Osteoblast (primary cell): ENCODE data around the gene BORCS5. TPM values are rescaled to one million over a fixed set of nuclear protein-coding genes. Genes with fewer than 3 reads are reported as not detected.

Experiments
- DNase-seq: peaks from one replicate; pipeline ENCODE4 v3.0.0; 2011; ENCODE audit warnings: low spot score, mixed read lengths; ENCODE audit not compliant: insufficient read length; ENCODE audit errors: missing footprints
- H2AFZ ChIP-seq: 2 replicates; pipeline ENCODE4 v1.6.0; 2011; ENCODE audit warnings: mild to moderate bottlenecking, low read length
- H3K27ac ChIP-seq: 2 replicates; pipeline ENCODE4 v1.5.1; 2011; ENCODE audit warnings: mild to moderate bottlenecking, low read depth, low read length, moderate library complexity
- H3K27me3 ChIP-seq: 2 replicates; pipeline ENCODE4 v1.6.0; 2012; ENCODE audit warnings: mild to moderate bottlenecking, control low read depth, inconsistent platforms, low read length, moderate library complexity; ENCODE audit not compliant: insufficient read depth
- H3K36me3 ChIP-seq: 2 replicates; pipeline ENCODE4 v1.5.1; 2011; ENCODE audit warnings: mild to moderate bottlenecking, low read length, control low read depth, moderate library complexity; ENCODE audit not compliant: insufficient read depth
- H3K4me1 ChIP-seq: 2 replicates; pipeline ENCODE4 v1.5.1; 2011; ENCODE audit warnings: mild to moderate bottlenecking, low read length, control low read depth, moderate library complexity; ENCODE audit not compliant: insufficient read depth
- H3K4me2 ChIP-seq: 2 replicates; pipeline ENCODE4 v1.6.0; 2011; ENCODE audit warnings: mild to moderate bottlenecking, low read length; ENCODE audit not compliant: insufficient read depth
- H3K4me3 ChIP-seq: fragments of 200-600 bp; sonication (generic); 3 replicates; pipeline ENCODE4 v1.5.1; 2012; ENCODE audit warnings: mild to moderate bottlenecking, low read length, inconsistent platforms; ENCODE audit not compliant: insufficient read depth
- H3K79me2 ChIP-seq: 2 replicates; pipeline ENCODE4 v1.6.0; 2012; ENCODE audit warnings: mild to moderate bottlenecking, low read length, control low read depth, inconsistent platforms; ENCODE audit not compliant: insufficient read depth
- H3K9me3 ChIP-seq: 2 replicates; pipeline ENCODE4 v1.5.1; 2011; ENCODE audit warnings: low read depth, low read length, control low read depth
- H4K20me1 ChIP-seq: 2 replicates; pipeline ENCODE4 v1.6.0; 2012; ENCODE audit warnings: mild to moderate bottlenecking, low read length, control low read depth; ENCODE audit not compliant: insufficient read depth
- CTCF ChIP-seq: IDR thresholded peaks from 2 replicates; pipeline ENCODE4 v1.5.1; 2011; ENCODE audit warnings: mild to moderate bottlenecking, low read depth, low read length, moderate library complexity; ENCODE audit errors: extremely low read depth
- total RNA-seq: library from RNA; depleted of rRNA; stranded (reverse); fragments of >200 nt; gene quantifications from 2 replicates; pipeline ENCODE4 v1.2.3, GENCODE V29; 2012

The BORCS5 gene
- total RNA-seq, 1 donor, result 14.8 TPM

DNA sequence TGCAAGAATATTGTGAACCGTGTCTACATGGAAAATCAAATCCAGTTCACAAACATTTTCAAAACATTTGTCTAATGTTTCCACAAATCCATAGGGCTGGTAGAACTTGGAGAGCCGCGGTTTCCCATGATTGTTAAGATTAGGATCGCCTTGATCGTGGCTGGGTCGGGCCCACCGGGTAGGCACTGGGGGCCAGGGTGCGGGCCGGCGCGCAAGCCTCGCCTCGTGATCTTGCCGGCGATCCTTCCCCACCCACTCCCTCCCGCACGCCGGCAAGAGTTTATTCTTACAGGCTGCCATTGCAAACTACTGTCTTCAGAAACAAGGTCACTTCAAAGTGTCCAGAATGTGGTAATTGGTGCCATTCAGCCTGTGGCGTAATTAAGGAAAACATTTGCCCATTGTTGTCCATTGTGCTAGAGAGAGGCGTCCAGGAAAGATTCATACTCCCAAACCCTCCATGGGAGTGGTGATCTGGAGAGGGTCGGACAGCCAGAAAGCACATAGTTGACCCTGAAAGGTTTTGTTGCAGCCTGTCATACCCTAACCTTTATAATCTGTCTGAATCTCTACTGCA is 95.5 kb downstream of the BORCS5 start:
- H3K4me2 ChIP-seq, result no peak overlapping the region
- DNase-seq, result no peak
- H3K27me3 ChIP-seq, result no peaks in the 10 kb centered on the region
- no peak for TF ChIP-seq CTCF
- H3K9me3 ChIP-seq, result no peaks in the 10 kb centered on the region
- H3K36me3 ChIP-seq, result no peaks in the 10 kb centered on the region
- H3K27ac ChIP-seq, result no peak overlapping the region
- H3K4me1 ChIP-seq, result peaks cover 7% of the 10 kb centered on the region
- no peaks in the 10 kb centered on the region for H4K20me1 ChIP-seq
- no peaks in the 10 kb centered on the region for H3K79me2 ChIP-seq
- no peak overlapping the region for H2AFZ ChIP-seq
- no peak overlapping the region for H3K4me3 ChIP-seq

DNA sequence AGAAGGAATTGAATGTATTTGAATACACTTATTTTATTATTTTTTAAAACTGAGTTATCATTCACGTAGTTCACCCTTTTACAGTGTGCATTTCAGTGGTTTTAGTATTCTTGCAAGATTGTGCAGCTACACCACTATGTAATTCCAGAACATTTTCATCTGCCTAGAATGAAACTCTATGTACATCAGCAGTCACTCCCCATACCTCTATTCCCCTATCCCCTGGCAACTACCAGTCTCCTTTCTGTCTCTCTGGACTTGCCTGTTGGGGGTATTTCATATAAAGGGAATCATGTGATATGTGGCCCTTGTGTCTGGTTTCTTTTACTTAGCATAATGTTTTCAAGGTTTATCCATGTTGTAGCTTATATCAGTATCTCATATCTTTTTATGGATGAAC is 96.8 kb downstream of the BORCS5 start:
- no peak overlapping the region for H2AFZ ChIP-seq
- H3K27me3 ChIP-seq, result no peaks in the 10 kb centered on the region
- TF ChIP-seq CTCF, result no peak
- H4K20me1 ChIP-seq, result no peaks in the 10 kb centered on the region
- DNase-seq, result no peak
- no peaks in the 10 kb centered on the region for H3K79me2 ChIP-seq
- no peaks in the 10 kb centered on the region for H3K36me3 ChIP-seq
- H3K9me3 ChIP-seq, result no peaks in the 10 kb centered on the region
- H3K4me2 ChIP-seq, result no peak overlapping the region
- H3K4me1 ChIP-seq, result peaks cover 7% of the 10 kb centered on the region
- no peak overlapping the region for H3K4me3 ChIP-seq
- H3K27ac ChIP-seq, result no peak overlapping the region

DNA sequence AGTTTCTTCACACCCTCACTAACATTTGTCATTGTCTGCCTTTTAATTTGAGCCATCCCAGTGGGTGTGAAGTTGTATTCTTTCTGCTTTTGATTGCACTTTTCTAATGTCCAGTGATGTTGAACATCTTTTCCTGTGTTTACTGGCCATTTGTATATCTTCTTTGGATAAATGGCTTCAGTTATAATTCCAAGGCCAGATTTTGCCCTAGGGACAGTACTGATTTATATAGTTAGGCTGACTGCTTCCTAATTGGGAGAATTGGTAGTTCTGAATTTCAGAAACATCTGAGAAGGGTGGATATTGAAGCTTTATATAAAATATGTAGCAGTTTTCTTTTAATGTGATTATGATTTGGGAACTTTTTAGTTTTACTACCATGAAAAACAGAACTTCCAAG is 97.4 kb downstream of the BORCS5 start:
- no peaks in the 10 kb centered on the region for H3K27me3 ChIP-seq
- H3K4me3 ChIP-seq, result no peak overlapping the region
- H3K36me3 ChIP-seq, result no peaks in the 10 kb centered on the region
- H3K27ac ChIP-seq, result no peak overlapping the region
- TF ChIP-seq CTCF, result no peak
- no peak for DNase-seq
- no peak overlapping the region for H3K4me2 ChIP-seq
- H3K9me3 ChIP-seq, result no peaks in the 10 kb centered on the region
- H2AFZ ChIP-seq, result no peak overlapping the region
- no peaks in the 10 kb centered on the region for H3K79me2 ChIP-seq
- H4K20me1 ChIP-seq, result no peaks in the 10 kb centered on the region
- peaks cover 7% of the 10 kb centered on the region for H3K4me1 ChIP-seq

GRCh38 chr12:12456637-12457036 is 99.8 kb downstream of the BORCS5 start:
- H4K20me1 ChIP-seq, result no peaks in the 10 kb centered on the region
- peak overlapping the region; percentile 33 for H3K4me2 ChIP-seq
- H2AFZ ChIP-seq, result no peak overlapping the region
- no peaks in the 10 kb centered on the region for H3K36me3 ChIP-seq
- H3K27me3 ChIP-seq, result no peaks in the 10 kb centered on the region
- H3K27ac ChIP-seq, result no peak overlapping the region
- peaks cover 7% of the 10 kb centered on the region for H3K4me1 ChIP-seq
- no peak overlapping the region for H3K4me3 ChIP-seq
- peak; percentile 79 for DNase-seq
- H3K9me3 ChIP-seq, result no peaks in the 10 kb centered on the region
- H3K79me2 ChIP-seq, result no peaks in the 10 kb centered on the region
- TF ChIP-seq CTCF, result no peak
